Measurements from ENCODE around the gene COL1A2.

GRCh38 chr7:94389381-94389780 lies 5.3 kb upstream of the COL1A2 start:
- TF ChIP-seq, protein P1, sequence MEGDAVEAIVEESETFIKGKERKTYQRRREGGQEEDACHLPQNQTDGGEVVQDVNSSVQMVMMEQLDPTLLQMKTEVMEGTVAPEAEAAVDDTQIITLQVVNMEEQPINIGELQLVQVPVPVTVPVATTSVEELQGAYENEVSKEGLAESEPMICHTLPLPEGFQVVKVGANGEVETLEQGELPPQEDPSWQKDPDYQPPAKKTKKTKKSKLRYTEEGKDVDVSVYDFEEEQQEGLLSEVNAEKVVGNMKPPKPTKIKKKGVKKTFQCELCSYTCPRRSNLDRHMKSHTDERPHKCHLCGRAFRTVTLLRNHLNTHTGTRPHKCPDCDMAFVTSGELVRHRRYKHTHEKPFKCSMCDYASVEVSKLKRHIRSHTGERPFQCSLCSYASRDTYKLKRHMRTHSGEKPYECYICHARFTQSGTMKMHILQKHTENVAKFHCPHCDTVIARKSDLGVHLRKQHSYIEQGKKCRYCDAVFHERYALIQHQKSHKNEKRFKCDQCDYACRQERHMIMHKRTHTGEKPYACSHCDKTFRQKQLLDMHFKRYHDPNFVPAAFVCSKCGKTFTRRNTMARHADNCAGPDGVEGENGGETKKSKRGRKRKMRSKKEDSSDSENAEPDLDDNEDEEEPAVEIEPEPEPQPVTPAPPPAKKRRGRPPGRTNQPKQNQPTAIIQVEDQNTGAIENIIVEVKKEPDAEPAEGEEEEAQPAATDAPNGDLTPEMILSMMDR (IDR thresholded peaks at IDR 0.05) = no peak
- TF ChIP-seq EP300 (IDR thresholded peaks at IDR 0.05) = no peak
